Panc1 (cell line): Measurements from ENCODE around the gene JKAMP. TPM values are rescaled to one million over a fixed set of nuclear protein-coding genes. Genes with fewer than 3 reads are reported as not detected.

Experiments
- ATAC-seq: fragments of 200-7000 bp; cut with Tn5 transposase; 2 replicates; pipeline ENCODE4 v1.9.1; 2020; ENCODE audit warnings: mild to moderate bottlenecking, moderate library complexity
- BruUV-seq: library from RNA; stranded (reverse); fragments of 400-500 nt; replicated peaks from 2 replicates; lab custom pipeline; 2021; lab: Mats Ljungman, UMichigan
- CTCF ChIA-PET: fragments of 300-600 bp; sonication (Branson Sonifier 250); formaldehyde crosslinking; loops from one replicate; lab custom pipeline; 2022; ENCODE audit warnings: antibody characterized with exemption; lab: Charles Lee
- POLR2A ChIA-PET: fragments of 300-600 bp; sonication (Branson Sonifier 250); formaldehyde crosslinking; loops from one replicate; lab custom pipeline; 2022; ENCODE audit warnings: antibody characterized with exemption; lab: Charles Lee
- DNase-seq: peaks from one replicate; pipeline ENCODE4 v3.0.0-alpha.2; 2010; ENCODE audit warnings: low read depth, low spot score
- H3K27ac ChIP-seq: 2 replicates; pipeline ENCODE4 v1.5.1; 2011; ENCODE audit warnings: mild to moderate bottlenecking, low read length, inconsistent platforms
- H3K27me3 ChIP-seq: fragments of 200-500 bp; sonication (Bioruptor generic); 2 replicates; pipeline ENCODE4 v1.6.0; 2014; ENCODE audit warnings: low read length, inconsistent platforms; ENCODE audit not compliant: control insufficient read depth, insufficient read depth
- H3K36me3 ChIP-seq: fragments of 200-500 bp; sonication (Bioruptor generic); 2 replicates; pipeline ENCODE4 v1.5.1; 2014; ENCODE audit warnings: inconsistent platforms, mild to moderate bottlenecking, low read length, moderate library complexity; ENCODE audit not compliant: control insufficient read depth, insufficient read depth
- H3K4me1 ChIP-seq: 2 replicates; pipeline ENCODE4 v1.5.1; 2011; ENCODE audit warnings: inconsistent platforms, mild to moderate bottlenecking, low read length, moderate library complexity; ENCODE audit not compliant: control insufficient read depth, insufficient read depth
- H3K4me3 ChIP-seq, 2 experiments: 2 replicates each; pipeline ENCODE4 v1.5.1; 2011 to 2012; ENCODE audit warnings: low read depth in 2 of 2, low read length in 2 of 2, mild to moderate bottlenecking in 2 of 2, inconsistent platforms in 1 of 2, moderate library complexity in 1 of 2
- H3K9me3 ChIP-seq: fragments of 200-500 bp; sonication (Bioruptor generic); 2 replicates; pipeline ENCODE4 v1.5.1; 2014; ENCODE audit warnings: low read depth, mild to moderate bottlenecking, inconsistent platforms, low read length, moderate library complexity; ENCODE audit not compliant: control insufficient read depth, insufficient read depth
- CTCF ChIP-seq: fragments of 450-650 bp; IDR thresholded peaks from 2 replicates; pipeline ENCODE4 v1.5.1; 2017; ENCODE audit warnings: mild to moderate bottlenecking
- POLR2AphosphoS5 ChIP-seq: IDR thresholded peaks from 2 replicates; pipeline ENCODE4 v1.6.1; 2012; ENCODE audit warnings: mild to moderate bottlenecking, low read depth, low read length, moderate library complexity
- REST ChIP-seq, 2 experiments: IDR thresholded peaks; 2 replicates each; pipeline ENCODE4 v1.6.1; 2011 to 2012; ENCODE audit warnings: low read depth in 2 of 2, control low read depth in 1 of 2, low read length in 1 of 2, mild to moderate bottlenecking in 1 of 2, moderate library complexity in 1 of 2; ENCODE audit not compliant: insufficient read depth in 1 of 2
- SIN3A ChIP-seq: IDR thresholded peaks from 2 replicates; pipeline ENCODE4 v1.6.1; 2012; ENCODE audit warnings: low read depth, mild to moderate bottlenecking, low read length, moderate library complexity, borderline replicate concordance; ENCODE audit not compliant: insufficient read depth
- TCF7L2 ChIP-seq: IDR thresholded peaks from 2 replicates; pipeline ENCODE4 v1.6.1; 2011; ENCODE audit warnings: mild to moderate bottlenecking, low read depth, low read length, inconsistent platforms
- in situ Hi-C: cut with HindIII; loops from 2 replicates; pipeline ENCODE4 v1.10.0; 2016; ENCODE audit warnings: low sequenced_read_pairs, low pct_unique_long_range_greater_than_20kb
- intact Hi-C: fragments of 100-400 bp; cut with micrococcal nuclease; formaldehyde crosslinking; loops from one replicate; pipeline ENCODE4 v1.10.0; 2022; ENCODE audit not compliant: unreplicated experiment
- total RNA-seq: library from RNA; stranded (reverse); gene quantifications from one replicate; pipeline ENCODE4 v1.2.1, GENCODE V29; 2021; ENCODE audit not compliant: unreplicated experiment

Gene JKAMP
- total RNA-seq, 1 experiment from 2014 or later: 36.0 TPM

GRCh38 chr14:59510966-59511365 lies 26.6 kb downstream of the JKAMP start:
- no peak for TF ChIP-seq POLR2AphosphoS5
- no peak for TF ChIP-seq SIN3A
- TF ChIP-seq TCF7L2: no peak
- TF ChIP-seq CTCF: no peak
- no peak for TF ChIP-seq REST (IDR thresholded peaks at IDR 0.05; ENCODE audit: insufficient read depth in 1 of 2, low read depth in 2 of 2, low read length in 1 of 2)
- Histone ChIP-seq H3K4me1 (no peaks in the 10 kb centered on the region), H3K36me3 (no peaks in the 10 kb centered on the region), H3K27me3 (no peaks in the 10 kb centered on the region), H3K4me3 (no peak overlapping the region), H3K27ac (no peak overlapping the region), H3K9me3 (no peaks in the 10 kb centered on the region)
- DNase-seq (no peak), ATAC-seq (no peak)
- in situ Hi-C loops (no loop called here), intact Hi-C loops (no loop called here)
- ChIA-PET CTCF (no interaction called here), POLR2A (no interaction called here)
- no TSS peak for BruUV-seq

- intact Hi-C loops: no loop called here
- Histone ChIP-seq H3K9me3 (no peaks in the 10 kb centered on the region), H3K27ac (no peak overlapping the region), H3K4me3 (no peak overlapping the region), H3K4me1 (no peaks in the 10 kb centered on the region), H3K27me3 (no peaks in the 10 kb centered on the region), H3K36me3 (no peaks in the 10 kb centered on the region)
- POLR2A ChIA-PET: no interaction called here
- DNase-seq (no peak), ATAC-seq (no peak)
- in situ Hi-C loops: no loop called here
- no TSS peak for BruUV-seq
- TF ChIP-seq CTCF (peak; percentile 65), SIN3A (no peak), TCF7L2 (no peak), POLR2AphosphoS5 (no peak), REST (IDR thresholded peaks at IDR 0.05; ENCODE audit: insufficient read depth in 1 of 2, low read depth in 2 of 2, low read length in 1 of 2) (no peak)
- CTCF ChIA-PET: no interaction called here
These were observed 27.7 kb downstream of the JKAMP start for GRCh38 chr14:59511916-59512575.
